Activated B cell treated with CpG ODN at 0.5 μM for 24 hours (primary cell): ENCODE results near the gene EPS8L3. TPM values are rescaled to one million over a fixed set of nuclear protein-coding genes. Genes with fewer than 3 reads are reported as not detected.

Experiments
- ATAC-seq: fragments of 200-7000 bp; cut with Tn5 transposase; one replicate; pipeline ENCODE4 v1.10.0; 2021; ENCODE audit warnings: low read depth, mild to moderate bottlenecking, moderate library complexity
- CTCF ChIA-PET: fragments of 350-600 bp; sonication (Branson Sonifier 250); formaldehyde crosslinking; loops from one replicate; lab custom pipeline; 2021; ENCODE audit warnings: antibody characterized with exemption; lab: Charles Lee
- POLR2A ChIA-PET: fragments of 350-600 bp; sonication (Branson Sonifier 250); formaldehyde crosslinking; loops from one replicate; lab custom pipeline; 2021; ENCODE audit warnings: antibody characterized with exemption; lab: Charles Lee
- DNase-seq: peaks from one replicate; pipeline ENCODE4 v3.0.0; 2022
- H3K27ac Mint-ChIP-seq: one replicate; pipeline ENCODE4 v1.8.0; 2020; ENCODE audit warnings: mixed read lengths
- H3K27me3 Mint-ChIP-seq: one replicate; pipeline ENCODE4 v1.8.0; 2021; ENCODE audit warnings: mixed read lengths
- H3K36me3 Mint-ChIP-seq: one replicate; pipeline ENCODE4 v1.8.0; 2021; ENCODE audit warnings: low read depth, mixed read lengths
- H3K4me1 Mint-ChIP-seq: one replicate; pipeline ENCODE4 v1.8.0; 2021; ENCODE audit warnings: mixed read lengths
- H3K4me3 Mint-ChIP-seq: one replicate; pipeline ENCODE4 v1.8.0; 2020; ENCODE audit warnings: mild to moderate bottlenecking, mixed read lengths
- H3K9me3 Mint-ChIP-seq: one replicate; pipeline ENCODE4 v1.8.0; 2020; ENCODE audit warnings: mixed read lengths
- CTCF ChIP-seq: fragments of 200-600 bp; IDR thresholded peaks from one replicate; pipeline ENCODE4 v1.8.0; 2022; ENCODE audit warnings: antibody characterized with exemption, mild to moderate bottlenecking
- intact Hi-C: fragments of 100-400 bp; cut with micrococcal nuclease; formaldehyde crosslinking; loops from one replicate; pipeline ENCODE4 v1.15.1; 2024
- total RNA-seq: library from RNA; stranded (reverse); gene quantifications from 2 replicates; pipeline ENCODE4 v1.2.3, GENCODE V29; 2022

EPS8L3 gene
- total RNA-seq, 1 donor from 2014 or later = not detected

- ChIA-PET CTCF (interaction anchor here (1.2 to 14.9 kb wide), 2 partner anchors 142 to 200 kb away, joined by 3 to 379 read pairs; partner anchors contain the start of gene AHCYL1), POLR2A (no interaction called here)
- Mint-ChIP-seq H3K4me3 (no peak overlapping the region), H3K9me3 (peaks cover 7% of the 10 kb centered on the region), H3K27me3 (no peaks in the 10 kb centered on the region), H3K36me3 (no peaks in the 10 kb centered on the region), H3K27ac (no peak overlapping the region), H3K4me1 (no peaks in the 10 kb centered on the region)
- TF ChIP-seq CTCF = no peak
- ATAC-seq (no peak), DNase-seq (no peak)
- intact Hi-C loops = no loop called here
Observed at GRCh38 chr1:109782927-109783326, 19.2 kb upstream of the EPS8L3 start.

- H3K4me3 Mint-ChIP-seq = no peak overlapping the region
- no peak for TF ChIP-seq CTCF
- intact Hi-C loops = no loop called here
- no peak overlapping the region for H3K27ac Mint-ChIP-seq
- DNase-seq = no peak
- ATAC-seq = no peak
- ChIA-PET CTCF (interaction anchor here (0.9 to 14.9 kb wide), 3 partner anchors 142 to 229 kb away, joined by 3 to 379 read pairs (median 4); partner anchors contain the start of gene AHCYL1), POLR2A (interaction anchor here (0.6 kb wide), 1 partner anchor 281 kb away, joined by 3 read pairs; no protein-coding TSS in a partner anchor)
- H3K9me3 Mint-ChIP-seq = peaks cover 7% of the 10 kb centered on the region
- H3K36me3 Mint-ChIP-seq = no peaks in the 10 kb centered on the region
- H3K4me1 Mint-ChIP-seq = no peaks in the 10 kb centered on the region
- no peaks in the 10 kb centered on the region for H3K27me3 Mint-ChIP-seq
Observed at GRCh38 chr1:109782514-109782913, 18.8 kb upstream of the EPS8L3 start.

GRCh38 chr1:109781806-109782205, 18.1 kb upstream of the EPS8L3 start:
- no peak for ATAC-seq
- ChIA-PET POLR2A (interaction anchor here (0.6 kb wide), 1 partner anchor 281 kb away, joined by 3 read pairs; no protein-coding TSS in a partner anchor), CTCF (interaction anchor here (0.9 to 14.9 kb wide), 3 partner anchors 141 to 230 kb away, joined by 3 to 379 read pairs (median 4); partner anchors contain the start of gene AHCYL1)
- Mint-ChIP-seq H3K9me3 (peaks cover 7% of the 10 kb centered on the region), H3K36me3 (no peaks in the 10 kb centered on the region), H3K27me3 (no peaks in the 10 kb centered on the region), H3K4me3 (no peak overlapping the region), H3K27ac (no peak overlapping the region), H3K4me1 (no peaks in the 10 kb centered on the region)
- intact Hi-C loops = no loop called here
- no peak for DNase-seq
- no peak for TF ChIP-seq CTCF

- H3K27me3 Mint-ChIP-seq = no peaks in the 10 kb centered on the region
- ChIA-PET POLR2A (no interaction called here), CTCF (interaction anchor here (14.9 kb wide), 1 partner anchor 202 kb away, joined by 379 read pairs; the partner anchor contains the start of gene AHCYL1)
- no peaks in the 10 kb centered on the region for H3K4me1 Mint-ChIP-seq
- no peak overlapping the region for H3K4me3 Mint-ChIP-seq
- H3K36me3 Mint-ChIP-seq = no peaks in the 10 kb centered on the region
- DNase-seq (no peak), ATAC-seq (no peak)
- no peak overlapping the region for H3K27ac Mint-ChIP-seq
- no peak for TF ChIP-seq CTCF
- intact Hi-C loops = no loop called here
- peaks cover 7% of the 10 kb centered on the region for H3K9me3 Mint-ChIP-seq
Observed at GRCh38 chr1:109780982-109781381, 17.3 kb upstream of the EPS8L3 start.

- H3K27ac Mint-ChIP-seq = no peak overlapping the region
- H3K9me3 Mint-ChIP-seq = peaks cover 7% of the 10 kb centered on the region
Observed at GRCh38 chr1:109777980-109778625, 14.4 kb upstream of the EPS8L3 start.

More at GRCh38 chr1:109777980-109778625, 14.4 kb upstream of the EPS8L3 start:
- no peak for TF ChIP-seq CTCF
- POLR2A ChIA-PET = interaction anchor here (0.7 to 2.2 kb wide), 4 partner anchors 206 to 734 kb away, joined by 3 to 22 read pairs (median 5); partner anchors contain the start of genes AHCYL1 and STRIP1
- Mint-ChIP-seq H3K27me3 (peaks cover 7% of the 10 kb centered on the region), H3K4me3 (no peak overlapping the region), H3K4me1 (peaks cover 3% of the 10 kb centered on the region), H3K36me3 (no peaks in the 10 kb centered on the region)
- DNase-seq = no peak
- ATAC-seq = no peak
- CTCF ChIA-PET = interaction anchor here (1.3 to 14.9 kb wide), 7 partner anchors 133 to 254 kb away, joined by 3 to 379 read pairs (median 8); partner anchors contain the start of gene AHCYL1
- intact Hi-C loops = loop anchor here (1.0 to 2.0 kb wide), 3 partner anchors 129 to 233 kb away; partner anchors contain the start of gene AHCYL1
